ENCODE measurements around the gene ARL6IP4. TPM values are rescaled to one million over a fixed set of nuclear protein-coding genes. Genes with fewer than 3 reads are reported as not detected.

ARL6IP4 gene
- total RNA-seq, 1 experiment from 2014 or later = 132 TPM

- H2AFZ ChIP-seq (ENCODE audit: low read length) = no peak overlapping the region
- H3K18ac ChIP-seq (ENCODE audit: insufficient read length, low read depth, low read length) = no peak overlapping the region
- Mint-ChIP-seq H3K9me3 (no peaks in the 10 kb centered on the region), H3K4me1 (no peaks in the 10 kb centered on the region), H3K27me3 (ENCODE audit: low read depth) (no peaks in the 10 kb centered on the region; the same call in 1 of the 2 replicates), H3K36me3 (ENCODE audit: insufficient read depth in 1 of 3, low read depth in 3 of 3) (no peaks in the 10 kb centered on the region), H3K27ac (peak overlapping the region in 1 of 3 experiments; percentile 40; a peak in 2 of 7 replicates), H3K4me3 (no peak overlapping the region)
- H3T11ph ChIP-seq (ENCODE audit: low read length) = no peak overlapping the region
- H3K79me2 ChIP-seq (ENCODE audit: insufficient read depth, low read length) = no peaks in the 10 kb centered on the region
- no peak overlapping the region for H3K27ac ChIP-seq (ENCODE audit: insufficient read length, low read depth, low read length)
- no peak overlapping the region for H2BK15ac ChIP-seq (ENCODE audit: low read depth, low read length)
- no peak overlapping the region for H2AK5ac ChIP-seq (ENCODE audit: insufficient read length, low read length)
- TF ChIP-seq CTCF (conservative IDR thresholded peaks at IDR 0.05) = no peak
- H2BK20ac ChIP-seq (ENCODE audit: low read depth, low read length, poor library complexity, severe bottlenecking) = no peak overlapping the region
- no peak overlapping the region for H2BK120ac ChIP-seq (ENCODE audit: low read depth, low read length, poor library complexity, severe bottlenecking)
- no peaks in the 10 kb centered on the region for H4K20me1 ChIP-seq (ENCODE audit: control insufficient read depth, insufficient read depth, insufficient read length)
- no peak overlapping the region for H2BK5ac ChIP-seq (ENCODE audit: insufficient read length, low read length)
- H3K4me2 ChIP-seq (ENCODE audit: insufficient read depth, insufficient read length, low read length) = no peak overlapping the region
- H3K23ac ChIP-seq (ENCODE audit: insufficient read length, low read depth, low read length) = no peak overlapping the region
- no peak overlapping the region for H4K8ac ChIP-seq (replicated peaks; ENCODE audit: insufficient read length, low read depth, low read length)
- no peak overlapping the region for H3K56ac ChIP-seq (ENCODE audit: insufficient read length, low read depth, low read length)
- H3K27me3 ChIP-seq (ENCODE audit: insufficient read depth, low read length) = no peaks in the 10 kb centered on the region
- no peak overlapping the region for H4K5ac ChIP-seq (ENCODE audit: insufficient read length, low read depth, low read length)
- H2BK12ac ChIP-seq (ENCODE audit: insufficient read length, low read depth, low read length) = no peak overlapping the region
- H3K4me1 ChIP-seq (ENCODE audit: insufficient read depth, low read length) = no peaks in the 10 kb centered on the region
- H3K23me2 ChIP-seq (ENCODE audit: insufficient read length, low read depth, low read length, poor library complexity, severe bottlenecking) = no peaks in the 10 kb centered on the region
- no peak overlapping the region for H3K4ac ChIP-seq (ENCODE audit: low read depth, low read length)
- DNase-seq = no peak
- no peaks in the 10 kb centered on the region for H3K9me3 ChIP-seq (ENCODE audit: control insufficient read depth, low read depth, low read length)
- H4K91ac ChIP-seq (ENCODE audit: insufficient read length, low read depth, low read length) = no peak overlapping the region
- no CpG with 5 or more reads among the region's 10 CpGs for WGBS (ENCODE audit: extremely low coverage, insufficient read length, low lambda C conversion rate)
- H3K79me1 ChIP-seq (ENCODE audit: insufficient read depth, low read depth, low read length, poor library complexity, severe bottlenecking) = no peaks in the 10 kb centered on the region
- no peak overlapping the region for H3K9ac ChIP-seq (ENCODE audit: extremely low read depth, insufficient read length, low read length)
- H3K14ac ChIP-seq (ENCODE audit: insufficient read depth, low read length) = no peak overlapping the region
Observed at GRCh38 chr12:123000578-123000977, 20.1 kb downstream of the ARL6IP4 start.
